Measurements from ENCODE around the gene FBXW12. TPM values are rescaled to one million over a fixed set of nuclear protein-coding genes. Genes with fewer than 3 reads are reported as not detected.

FBXW12 gene
- total RNA-seq, 1 donor from 2014 or later = not detected

GRCh38 chr3:48428088-48428571 lies 56.1 kb downstream of the FBXW12 start:
- no peak for TF ChIP-seq CTCF (IDR thresholded peaks at IDR 0.05)
- Histone ChIP-seq H3K27ac (peak overlapping the region; percentile 89), H3K4me1 (peaks cover 54% of the 10 kb centered on the region), H3K36me3 (peaks cover 14% of the 10 kb centered on the region), H3K27me3 (no peaks in the 10 kb centered on the region), H3K4me3 (peak overlapping the region; percentile 78), H3K9me3 (no peaks in the 10 kb centered on the region)
- DNase-seq (no peak), ATAC-seq (no peak)
- intact Hi-C loops (cut with DNase I) = no loop called here

- H3K9me3 ChIP-seq = no peaks in the 10 kb centered on the region
- H3K36me3 ChIP-seq = peaks cover 14% of the 10 kb centered on the region
- peaks cover 48% of the 10 kb centered on the region for H3K4me1 ChIP-seq
- intact Hi-C loops (cut with DNase I) = no loop called here
- peak overlapping the region; percentile 89 for H3K27ac ChIP-seq
- H3K4me3 ChIP-seq = peak overlapping the region; percentile 78
- ATAC-seq (peak; percentile 37), DNase-seq (peak; percentile 76)
- no peaks in the 10 kb centered on the region for H3K27me3 ChIP-seq
- no peak for TF ChIP-seq CTCF (IDR thresholded peaks at IDR 0.05)
These were observed 56.7 kb downstream of the FBXW12 start for GRCh38 chr3:48428572-48429316.

- H3K4me1 ChIP-seq = peaks cover 51% of the 10 kb centered on the region
- H3K9me3 ChIP-seq = no peaks in the 10 kb centered on the region
- peak; percentile 93 for DNase-seq
- peak; percentile 61 for ATAC-seq
- TF ChIP-seq CTCF (IDR thresholded peaks at IDR 0.05) = no peak
- H3K27ac ChIP-seq = peak overlapping the region; percentile 89
- H3K36me3 ChIP-seq = peaks cover 14% of the 10 kb centered on the region
- H3K27me3 ChIP-seq = no peaks in the 10 kb centered on the region
- intact Hi-C loops (cut with DNase I) = no loop called here
- H3K4me3 ChIP-seq = peak overlapping the region; percentile 78
These were observed 57.4 kb downstream of the FBXW12 start for GRCh38 chr3:48429317-48429959.

GRCh38 chr3:48429960-48430707 lies 58.1 kb downstream of the FBXW12 start, which contains the start of gene PLXNB1:
TSS of gene PLXNB1 (minus strand) at chr3:48430086. CDS start at chr3:48424611, 5,475 bp downstream.
- Histone ChIP-seq H3K27me3 (no peaks in the 10 kb centered on the region), H3K27ac (peak within 1 kb of the TSS; percentile 89), H3K9me3 (no peaks in the 10 kb centered on the region), H3K4me1 (peaks cover 53% of the 10 kb centered on the region), H3K36me3 (peaks cover 14% of the 10 kb centered on the region), H3K4me3 (peak within 1 kb of the TSS; percentile 78)
- ATAC-seq (peak; percentile 59), DNase-seq (peak; percentile 88)
- no peak for TF ChIP-seq CTCF (IDR thresholded peaks at IDR 0.05)
- intact Hi-C loops (cut with DNase I) = no loop called here

- H3K4me1 ChIP-seq = peaks cover 47% of the 10 kb centered on the region
- TF ChIP-seq CTCF (IDR thresholded peaks at IDR 0.05) = no peak
- H3K27me3 ChIP-seq = no peaks in the 10 kb centered on the region
- H3K4me3 ChIP-seq = no peak overlapping the region
- no peak for ATAC-seq
- H3K9me3 ChIP-seq = no peaks in the 10 kb centered on the region
- intact Hi-C loops (cut with DNase I) = no loop called here
- DNase-seq = peak; percentile 48
- H3K27ac ChIP-seq = peak overlapping the region; percentile 89
- H3K36me3 ChIP-seq = peaks cover 14% of the 10 kb centered on the region
These were observed 58.7 kb downstream of the FBXW12 start for GRCh38 chr3:48430708-48431101.

Measured in upper lobe of right lung (tissue), 1 donor.